ENCODE results near the gene PROSER2.

Gene PROSER2

GRCh38 chr10:11835704-11836103, 12.5 kb downstream of the PROSER2 start:
- TF ChIP-seq, protein P1, sequence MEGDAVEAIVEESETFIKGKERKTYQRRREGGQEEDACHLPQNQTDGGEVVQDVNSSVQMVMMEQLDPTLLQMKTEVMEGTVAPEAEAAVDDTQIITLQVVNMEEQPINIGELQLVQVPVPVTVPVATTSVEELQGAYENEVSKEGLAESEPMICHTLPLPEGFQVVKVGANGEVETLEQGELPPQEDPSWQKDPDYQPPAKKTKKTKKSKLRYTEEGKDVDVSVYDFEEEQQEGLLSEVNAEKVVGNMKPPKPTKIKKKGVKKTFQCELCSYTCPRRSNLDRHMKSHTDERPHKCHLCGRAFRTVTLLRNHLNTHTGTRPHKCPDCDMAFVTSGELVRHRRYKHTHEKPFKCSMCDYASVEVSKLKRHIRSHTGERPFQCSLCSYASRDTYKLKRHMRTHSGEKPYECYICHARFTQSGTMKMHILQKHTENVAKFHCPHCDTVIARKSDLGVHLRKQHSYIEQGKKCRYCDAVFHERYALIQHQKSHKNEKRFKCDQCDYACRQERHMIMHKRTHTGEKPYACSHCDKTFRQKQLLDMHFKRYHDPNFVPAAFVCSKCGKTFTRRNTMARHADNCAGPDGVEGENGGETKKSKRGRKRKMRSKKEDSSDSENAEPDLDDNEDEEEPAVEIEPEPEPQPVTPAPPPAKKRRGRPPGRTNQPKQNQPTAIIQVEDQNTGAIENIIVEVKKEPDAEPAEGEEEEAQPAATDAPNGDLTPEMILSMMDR (conservative IDR thresholded peaks at IDR 0.05): no peak

DNA sequence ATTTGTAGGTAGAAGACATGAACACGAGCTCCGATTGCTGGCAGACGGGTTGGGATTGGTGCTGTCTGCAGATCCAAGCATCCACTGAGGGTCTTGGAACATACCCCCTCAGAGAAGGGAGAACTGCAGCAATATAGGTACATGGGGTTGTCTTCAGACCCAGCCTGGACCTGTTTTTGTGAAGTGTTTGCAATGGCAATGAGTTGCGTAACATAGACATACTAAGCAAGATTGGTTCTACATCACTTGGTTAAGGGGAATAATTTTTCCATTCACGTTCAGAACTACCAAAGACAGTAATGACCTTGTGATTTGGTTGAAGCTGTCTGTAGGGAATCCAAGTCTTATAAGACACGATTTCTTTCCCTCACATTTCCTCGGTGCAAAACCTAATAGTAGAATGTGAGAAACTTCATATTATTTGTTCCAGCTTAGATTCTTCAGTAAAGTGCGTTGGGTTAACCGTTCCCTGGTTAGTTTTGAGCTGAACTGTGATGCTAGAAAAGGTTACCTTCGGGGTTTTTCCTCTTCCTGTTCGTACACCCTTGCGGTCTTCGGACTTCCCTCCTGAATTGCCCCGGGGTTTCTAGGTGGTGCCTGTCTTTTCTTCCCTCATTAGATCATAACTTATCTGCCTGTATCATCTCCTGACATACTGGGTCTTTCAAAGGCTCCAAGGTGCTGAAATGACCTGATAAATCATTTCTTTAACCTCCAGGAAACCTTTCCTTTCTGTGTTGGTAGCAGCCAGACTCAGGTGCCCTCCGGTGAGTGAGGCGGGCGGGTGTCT, 14.4 kb downstream of the PROSER2 start:
- TF ChIP-seq, protein P1 (conservative IDR thresholded peaks at IDR 0.05): no peak
- no peak overlapping the region for H3K27ac ChIP-seq

More at GRCh38 chr10:11835704-11836103, 12.5 kb downstream of the PROSER2 start:
- H3K27ac ChIP-seq: no peak overlapping the region

DNA sequence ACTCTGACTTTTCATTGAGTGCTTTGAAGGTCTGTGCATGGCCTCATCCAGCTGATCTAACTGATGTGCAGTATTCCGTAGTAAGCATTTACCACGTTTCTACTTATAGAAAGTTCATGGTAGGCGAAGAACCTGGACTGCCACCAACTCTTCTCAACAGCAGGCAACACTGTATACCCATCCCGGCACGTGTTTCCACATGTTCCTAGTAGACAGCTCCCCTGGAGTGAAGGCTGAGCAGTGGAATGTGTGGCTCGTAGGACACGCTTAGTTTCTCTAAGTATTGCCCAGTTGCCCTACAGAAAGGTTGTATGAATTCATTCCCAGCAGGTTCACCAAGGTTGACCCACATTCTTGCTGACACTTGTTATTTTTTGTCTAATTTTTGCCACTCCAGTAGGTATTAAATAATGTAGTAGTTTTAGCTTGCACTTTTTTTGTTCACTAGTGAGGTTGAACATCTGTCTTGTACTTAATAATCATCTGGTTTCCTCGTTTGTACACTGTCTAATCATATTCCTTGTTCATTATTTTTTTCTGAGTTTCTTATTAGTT, 15.2 kb downstream of the PROSER2 start:
- H3K27ac ChIP-seq: no peak overlapping the region

DNA sequence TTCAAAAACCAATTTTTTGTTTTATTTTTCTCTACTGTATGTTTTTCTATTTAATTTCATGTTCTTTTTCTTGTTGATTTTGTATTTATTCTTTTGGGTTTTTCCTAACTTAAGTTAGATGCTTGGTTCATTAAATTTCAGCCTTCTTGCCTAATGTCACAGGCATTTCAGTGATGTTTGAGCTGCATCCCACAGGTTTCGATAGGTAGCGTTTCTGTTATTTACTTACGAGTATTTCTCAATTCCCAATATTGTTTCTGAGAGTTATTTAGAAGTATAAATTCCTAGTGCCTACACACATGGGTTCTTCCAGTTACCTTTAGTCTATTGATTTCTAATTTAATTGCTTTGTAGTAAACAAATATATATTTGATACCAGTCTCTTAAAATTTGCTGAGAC, 18.2 kb downstream of the PROSER2 start:
- TF ChIP-seq, protein P1 (conservative IDR thresholded peaks at IDR 0.05): no peak
- no peak overlapping the region for H3K27ac ChIP-seq

More for the DNA sequence above, 15.2 kb downstream of the PROSER2 start:
- TF ChIP-seq, protein P1 (conservative IDR thresholded peaks at IDR 0.05): no peak

- H3K27ac ChIP-seq: no peak overlapping the region
- TF ChIP-seq, protein P1 (conservative IDR thresholded peaks at IDR 0.05): no peak
Observed at GRCh38 chr10:11842411-11842810, 19.3 kb downstream of the PROSER2 start.

- no peak overlapping the region for H3K27ac ChIP-seq
Observed at GRCh38 chr10:11845113-11845512, 22.0 kb downstream of the PROSER2 start.

DNA sequence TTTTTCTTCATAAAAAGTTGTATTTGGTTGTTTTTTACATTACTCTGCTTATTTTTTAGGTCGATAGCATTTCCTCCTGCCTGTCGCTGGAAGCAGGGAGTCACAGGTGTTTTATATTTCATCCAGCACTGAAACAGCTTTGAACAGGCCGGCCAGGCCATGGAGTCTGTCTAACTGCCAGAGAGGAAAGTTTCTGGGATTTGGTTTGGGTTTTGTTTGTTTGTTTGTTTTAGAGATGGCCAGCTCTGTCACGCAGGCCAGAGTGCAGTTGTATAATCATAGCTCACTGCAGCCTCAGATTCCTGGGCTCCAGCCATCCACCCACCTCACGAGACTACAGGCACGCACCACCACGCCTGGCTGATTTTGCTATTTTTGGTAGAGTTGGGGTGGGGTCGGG, 23.4 kb downstream of the PROSER2 start:
- TF ChIP-seq, protein P1 (conservative IDR thresholded peaks at IDR 0.05): no peak
- H3K27ac ChIP-seq: no peak overlapping the region

More at GRCh38 chr10:11845113-11845512, 22.0 kb downstream of the PROSER2 start:
- TF ChIP-seq, protein P1 (conservative IDR thresholded peaks at IDR 0.05): no peak

Measured in VCaP (cell line).